Activated CD8-positive, alpha-beta memory T cell treated with anti-CD3 and anti-CD28 coated beads, Interleukin-2, amount 10 ng/mL, durations not matched to agents 7 days and 5 days (primary cell): ENCODE measurements around the gene NOS1. TPM values are rescaled to one million over a fixed set of nuclear protein-coding genes. Genes with fewer than 3 reads are reported as not detected.
"Not testable (repeated sequence)": the region's sequence is repeated elsewhere in the genome, so short reads cannot be mapped to it uniquely, and the experiment has no call there.

Experiments
- ATAC-seq: fragments of 150-1000 bp; cut with Tn5 transposase; one replicate; pipeline ENCODE4 v1.10.0; 2021; ENCODE audit warnings: moderate library complexity
- CTCF ChIA-PET: fragments of 350-600 bp; sonication (Branson Sonifier 250); formaldehyde crosslinking; loops from one replicate; lab custom pipeline; 2021; ENCODE audit warnings: antibody characterized with exemption; lab: Charles Lee
- DNase-seq: peaks from one replicate; pipeline ENCODE4 v3.0.0-alpha.2; 2020
- H3K27ac Mint-ChIP-seq: one replicate; pipeline ENCODE4 v1.8.0; 2021; ENCODE audit warnings: mild to moderate bottlenecking, mixed read lengths
- H3K27me3 Mint-ChIP-seq: one replicate; pipeline ENCODE4 v1.8.0; 2021; ENCODE audit warnings: mixed read lengths
- H3K36me3 Mint-ChIP-seq: one replicate; pipeline ENCODE4 v1.8.0; 2021; ENCODE audit warnings: mild to moderate bottlenecking, mixed read lengths
- H3K4me1 Mint-ChIP-seq: one replicate; pipeline ENCODE4 v1.8.0; 2021; ENCODE audit warnings: mixed read lengths
- H3K4me3 Mint-ChIP-seq: one replicate; pipeline ENCODE4 v1.8.0; 2021; ENCODE audit warnings: mild to moderate bottlenecking, moderate library complexity, mixed read lengths
- H3K9me3 Mint-ChIP-seq: one replicate; pipeline ENCODE4 v1.8.0; 2022; ENCODE audit warnings: low read depth, mixed read lengths
- total RNA-seq, 2 experiments: library from RNA; stranded (reverse); gene quantifications; one replicate each; pipeline ENCODE4 v1.2.3, GENCODE V29; 2021

NOS1 gene
- total RNA-seq = not detected

DNA sequence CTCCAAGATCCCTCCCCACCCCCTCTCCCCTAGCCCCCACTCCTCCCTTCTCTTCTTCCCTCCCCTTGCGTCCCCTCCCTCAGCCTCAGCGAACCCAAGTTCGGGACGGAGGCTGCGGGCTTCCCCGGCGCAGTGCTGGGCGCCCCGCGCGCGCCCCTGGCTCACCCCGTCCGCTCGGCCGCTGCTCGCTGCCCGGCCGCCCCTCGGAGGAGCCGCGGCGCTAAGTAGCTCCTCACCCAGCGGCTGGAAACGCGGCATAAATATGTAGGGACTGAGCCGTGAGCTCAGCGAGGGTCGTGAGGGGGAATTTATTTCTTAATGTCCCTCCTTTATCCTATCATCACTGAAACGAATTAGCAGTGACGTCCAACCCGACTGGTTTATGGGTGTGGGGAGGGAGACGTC lies at the start of gene NOS1:
NOS1 (minus strand) TSS at position 280 of the 405 bp plus-strand sequence. CDS start 30,557 bp downstream, outside the sequence.
- Mint-ChIP-seq H3K9me3 (no peaks in the 10 kb centered on the region), H3K4me1 (no peaks in the 10 kb centered on the region), H3K36me3 (no peaks in the 10 kb centered on the region), H3K4me3 (no peak within 1 kb of the TSS), H3K27ac (no peak within 1 kb of the TSS), H3K27me3 (peaks cover 51% of the 10 kb centered on the region)
- CTCF ChIA-PET = no interaction called here
- no peak for ATAC-seq
- DNase-seq = no peak

- H3K9me3 Mint-ChIP-seq = no peaks in the 10 kb centered on the region
- DNase-seq (no peak), ATAC-seq (no peak)
- H3K27ac Mint-ChIP-seq = no peak overlapping the region
- no peaks in the 10 kb centered on the region for H3K36me3 Mint-ChIP-seq
- H3K4me1 Mint-ChIP-seq = no peaks in the 10 kb centered on the region
- no peak overlapping the region for H3K4me3 Mint-ChIP-seq
- no peaks in the 10 kb centered on the region for H3K27me3 Mint-ChIP-seq
- CTCF ChIA-PET = no interaction called here
Observed at GRCh38 chr12:117409286-117409685, 47.9 kb upstream of the NOS1 start.

DNA sequence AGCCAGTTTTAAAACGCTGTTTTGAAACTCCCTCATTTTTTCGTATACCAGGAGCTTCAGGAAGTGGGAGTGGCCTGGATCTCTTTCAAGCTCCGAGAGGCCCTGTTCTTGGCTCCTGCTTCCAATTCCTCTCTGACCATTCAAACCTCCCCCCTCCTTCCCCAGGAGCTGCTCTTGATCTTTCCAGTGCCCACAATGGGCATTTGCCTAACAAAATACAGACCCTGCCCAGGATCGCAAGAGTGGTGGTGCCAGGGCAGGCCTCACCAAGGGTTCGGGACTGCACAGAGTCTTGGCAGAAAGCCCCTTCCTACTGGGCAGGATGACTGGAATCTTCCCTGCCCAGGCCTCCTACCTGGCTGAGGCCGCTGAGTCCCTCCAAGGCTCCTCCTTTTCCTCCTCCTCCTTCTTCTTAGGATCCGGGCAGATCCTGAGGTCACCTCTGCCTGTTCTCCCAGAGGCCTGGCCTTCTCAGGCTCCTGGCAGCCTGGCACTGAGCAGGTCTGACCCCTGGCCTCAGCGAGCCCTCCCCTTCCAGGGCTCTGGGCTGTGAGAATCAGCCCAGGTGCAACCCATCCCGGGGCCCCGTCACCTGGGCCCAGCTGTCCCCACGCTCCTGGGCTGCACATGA lies 46.9 kb upstream of the NOS1 start:
- no peak for DNase-seq
- Mint-ChIP-seq H3K27me3 (no peaks in the 10 kb centered on the region), H3K4me3 (no peak overlapping the region), H3K36me3 (no peaks in the 10 kb centered on the region), H3K9me3 (no peaks in the 10 kb centered on the region), H3K27ac (no peak overlapping the region), H3K4me1 (no peaks in the 10 kb centered on the region)
- CTCF ChIA-PET = no interaction called here
- no peak for ATAC-seq

DNA sequence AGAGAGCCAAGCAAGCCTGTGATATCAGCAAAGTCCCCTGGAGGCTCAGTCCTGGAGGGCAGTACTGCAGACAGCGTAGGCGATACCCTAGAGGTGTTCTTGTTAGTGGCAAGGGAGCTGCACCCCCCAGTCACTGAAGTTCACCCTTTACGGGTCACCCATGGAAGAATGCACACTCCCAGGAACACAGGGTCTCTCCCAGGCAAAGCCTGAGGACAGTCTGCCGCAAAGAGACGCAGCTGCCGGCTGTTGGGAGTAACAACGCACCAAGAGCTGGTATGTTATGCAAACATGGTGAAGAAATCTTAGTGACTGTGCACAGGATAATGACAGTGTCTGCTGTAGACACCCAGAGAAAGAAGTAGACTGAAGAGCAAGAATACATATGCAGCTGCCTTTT lies 43.5 kb upstream of the NOS1 start:
- no peak for ATAC-seq
- Mint-ChIP-seq H3K9me3 (peaks cover 5% of the 10 kb centered on the region), H3K27me3 (no peaks in the 10 kb centered on the region), H3K4me1 (no peaks in the 10 kb centered on the region), H3K27ac (no peak overlapping the region), H3K36me3 (no peaks in the 10 kb centered on the region), H3K4me3 (no peak overlapping the region)
- no peak for DNase-seq
- CTCF ChIA-PET = no interaction called here

DNA sequence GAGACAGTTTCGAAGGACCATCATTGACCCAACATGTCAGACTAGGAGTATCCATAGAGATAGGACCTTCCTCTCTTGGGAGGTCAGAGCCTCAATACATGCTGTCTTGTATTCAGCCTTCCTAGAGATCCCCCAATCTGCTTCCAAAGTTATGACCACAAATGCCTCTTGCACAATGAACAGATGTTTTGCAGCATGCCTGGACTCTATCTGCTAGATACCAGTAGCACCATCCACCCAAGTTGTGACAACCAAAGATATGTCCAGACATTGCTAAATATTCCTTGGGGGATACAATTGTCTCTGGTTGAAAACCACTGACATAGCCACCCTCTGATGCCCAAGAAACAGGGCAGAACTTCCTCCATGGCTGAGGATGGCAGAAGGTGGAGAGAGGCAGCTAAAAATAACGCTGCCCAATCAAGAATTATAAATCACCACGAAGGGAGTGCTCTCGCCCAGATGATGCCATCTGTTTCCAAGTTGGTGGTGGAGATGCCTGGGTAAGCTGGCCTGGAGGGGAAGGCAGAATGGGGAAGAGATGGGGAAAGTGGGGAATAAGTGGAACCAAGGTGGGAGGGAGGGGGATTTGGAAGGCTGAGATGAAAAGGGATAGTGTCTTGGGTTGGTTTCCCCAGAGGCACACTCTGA lies 42.9 kb upstream of the NOS1 start:
- no peak overlapping the region for H3K4me3 Mint-ChIP-seq
- no peak overlapping the region for H3K27ac Mint-ChIP-seq
- no peaks in the 10 kb centered on the region for H3K4me1 Mint-ChIP-seq
- CTCF ChIA-PET = no interaction called here
- no peak for DNase-seq
- H3K27me3 Mint-ChIP-seq = no peaks in the 10 kb centered on the region
- H3K9me3 Mint-ChIP-seq = peaks cover 5% of the 10 kb centered on the region
- no peak for ATAC-seq
- H3K36me3 Mint-ChIP-seq = no peaks in the 10 kb centered on the region

GRCh38 chr12:117403586-117404139 lies 42.2 kb upstream of the NOS1 start:
- H3K9me3 Mint-ChIP-seq = peaks cover 5% of the 10 kb centered on the region
- H3K4me1 Mint-ChIP-seq = no peaks in the 10 kb centered on the region
- no peak overlapping the region for H3K27ac Mint-ChIP-seq
- H3K36me3 Mint-ChIP-seq = no peaks in the 10 kb centered on the region
- no peaks in the 10 kb centered on the region for H3K27me3 Mint-ChIP-seq
- ATAC-seq = no peak
- CTCF ChIA-PET = no interaction called here
- no peak for DNase-seq
- no peak overlapping the region for H3K4me3 Mint-ChIP-seq

DNA sequence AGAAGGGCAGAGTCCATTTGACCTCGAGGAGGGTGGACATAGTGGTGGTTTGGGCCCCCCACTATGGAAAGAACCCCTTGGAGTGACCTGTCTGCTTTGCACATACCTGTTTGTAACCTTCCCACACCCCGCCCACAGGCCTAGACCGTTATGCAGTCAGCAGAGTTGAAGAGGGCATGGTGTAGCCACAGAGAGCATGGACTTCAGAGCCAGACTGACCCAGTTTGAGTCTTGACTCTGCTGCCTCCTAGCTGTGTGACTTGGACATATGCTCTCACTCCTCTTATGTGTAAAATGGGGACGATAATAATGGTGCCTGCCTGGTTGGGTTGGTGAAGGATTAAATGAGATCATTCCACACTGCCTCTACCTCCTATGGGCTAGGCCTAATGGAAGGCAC lies 40.9 kb upstream of the NOS1 start:
- Mint-ChIP-seq H3K27me3 (no peaks in the 10 kb centered on the region), H3K4me1 (no peaks in the 10 kb centered on the region), H3K27ac (no peak overlapping the region), H3K36me3 (no peaks in the 10 kb centered on the region), H3K4me3 (no peak overlapping the region), H3K9me3 (peaks cover 5% of the 10 kb centered on the region)
- no peak for DNase-seq
- CTCF ChIA-PET = no interaction called here
- no peak for ATAC-seq

DNA sequence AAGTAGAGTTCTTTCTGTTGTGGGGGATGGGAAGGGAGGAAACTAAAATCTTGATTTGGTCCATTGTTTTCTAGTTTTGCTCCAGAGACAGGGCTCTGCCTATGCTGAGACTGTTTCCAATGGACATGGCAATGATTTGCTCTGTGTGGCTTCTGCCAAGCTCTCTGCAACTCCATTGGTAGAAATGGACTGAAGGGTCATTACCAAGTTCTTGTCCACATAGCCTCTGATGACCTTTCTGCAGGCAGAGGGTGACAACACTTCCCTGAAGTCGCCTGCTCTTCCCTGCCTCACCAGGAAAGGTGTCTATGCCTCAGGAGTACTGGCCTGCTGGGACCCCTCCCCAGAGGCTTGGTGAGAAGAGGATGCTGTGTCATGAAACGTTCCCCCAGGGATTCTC lies 39.5 kb upstream of the NOS1 start:
- no peak overlapping the region for H3K4me3 Mint-ChIP-seq
- H3K9me3 Mint-ChIP-seq = peaks cover 8% of the 10 kb centered on the region
- CTCF ChIA-PET = no interaction called here
- no peak overlapping the region for H3K27ac Mint-ChIP-seq
- no peaks in the 10 kb centered on the region for H3K27me3 Mint-ChIP-seq
- no peak for DNase-seq
- no peaks in the 10 kb centered on the region for H3K4me1 Mint-ChIP-seq
- ATAC-seq = no peak
- H3K36me3 Mint-ChIP-seq = no peaks in the 10 kb centered on the region

- CTCF ChIA-PET, H3K9me3 Mint-ChIP-seq, H3K27me3 Mint-ChIP-seq, H3K4me3 Mint-ChIP-seq, H3K27ac Mint-ChIP-seq, ATAC-seq, H3K4me1 Mint-ChIP-seq, DNase-seq, H3K36me3 Mint-ChIP-seq: not testable (repeated sequence)
Observed at GRCh38 chr12:117398482-117398881, 37.1 kb upstream of the NOS1 start.

GRCh38 chr12:117395766-117396165 lies 34.3 kb upstream of the NOS1 start:
- CTCF ChIA-PET = no interaction called here
- DNase-seq = no peak
- no peak overlapping the region for H3K27ac Mint-ChIP-seq
- ATAC-seq = no peak
- H3K27me3 Mint-ChIP-seq = no peaks in the 10 kb centered on the region
- H3K4me3 Mint-ChIP-seq = no peak overlapping the region
- H3K9me3 Mint-ChIP-seq = peaks cover 5% of the 10 kb centered on the region
- H3K4me1 Mint-ChIP-seq = no peaks in the 10 kb centered on the region
- no peaks in the 10 kb centered on the region for H3K36me3 Mint-ChIP-seq

GRCh38 chr12:117394491-117394890 lies 33.1 kb upstream of the NOS1 start:
- DNase-seq (no peak), ATAC-seq (no peak)
- H3K4me1 Mint-ChIP-seq = no peaks in the 10 kb centered on the region
- no peak overlapping the region for H3K4me3 Mint-ChIP-seq
- H3K36me3 Mint-ChIP-seq = no peaks in the 10 kb centered on the region
- no peaks in the 10 kb centered on the region for H3K27me3 Mint-ChIP-seq
- H3K9me3 Mint-ChIP-seq = peaks cover 5% of the 10 kb centered on the region
- no peak overlapping the region for H3K27ac Mint-ChIP-seq
- CTCF ChIA-PET = interaction anchor here (1.1 to 1.3 kb wide), 2 partner anchors 28 to 183 kb away, joined by 3 read pairs; no protein-coding TSS in a partner anchor

DNA sequence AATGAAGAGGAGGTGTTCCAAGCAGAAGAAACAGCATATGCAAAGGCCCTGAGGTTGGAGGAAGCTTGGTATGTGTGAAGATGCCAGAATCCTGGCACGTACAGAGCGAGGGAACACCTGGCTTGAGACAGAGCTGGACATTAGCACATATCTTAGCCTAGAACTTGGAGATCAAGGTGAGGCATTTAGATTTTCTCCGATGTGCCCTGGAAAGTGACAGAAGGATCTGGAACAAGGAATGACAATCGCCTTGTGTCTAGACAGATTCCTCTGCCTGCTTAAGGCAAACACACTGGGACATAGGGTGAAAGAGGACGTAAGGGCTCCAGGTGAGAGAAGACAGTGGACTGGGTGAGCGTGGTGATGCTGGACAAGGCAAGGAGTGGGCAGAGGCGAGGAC lies 32.2 kb upstream of the NOS1 start:
- H3K4me3 Mint-ChIP-seq = no peak overlapping the region
- no peak overlapping the region for H3K27ac Mint-ChIP-seq
- CTCF ChIA-PET = interaction anchor here (1.1 to 1.3 kb wide), 2 partner anchors 27 to 183 kb away, joined by 3 read pairs; no protein-coding TSS in a partner anchor

GRCh38 chr12:117390866-117391265 lies 29.4 kb upstream of the NOS1 start:
- Mint-ChIP-seq H3K36me3 (no peaks in the 10 kb centered on the region), H3K27me3 (no peaks in the 10 kb centered on the region), H3K9me3 (peaks cover 2% of the 10 kb centered on the region), H3K27ac (no peak overlapping the region), H3K4me3 (no peak overlapping the region), H3K4me1 (no peaks in the 10 kb centered on the region)
- ATAC-seq (no peak), DNase-seq (no peak)
- CTCF ChIA-PET = no interaction called here

More for the DNA sequence above, 32.2 kb upstream of the NOS1 start:
- no peaks in the 10 kb centered on the region for H3K36me3 Mint-ChIP-seq
- peaks cover 5% of the 10 kb centered on the region for H3K9me3 Mint-ChIP-seq
- H3K27me3 Mint-ChIP-seq = no peaks in the 10 kb centered on the region
- ATAC-seq = no peak
- H3K4me1 Mint-ChIP-seq = no peaks in the 10 kb centered on the region
- DNase-seq = no peak

DNA sequence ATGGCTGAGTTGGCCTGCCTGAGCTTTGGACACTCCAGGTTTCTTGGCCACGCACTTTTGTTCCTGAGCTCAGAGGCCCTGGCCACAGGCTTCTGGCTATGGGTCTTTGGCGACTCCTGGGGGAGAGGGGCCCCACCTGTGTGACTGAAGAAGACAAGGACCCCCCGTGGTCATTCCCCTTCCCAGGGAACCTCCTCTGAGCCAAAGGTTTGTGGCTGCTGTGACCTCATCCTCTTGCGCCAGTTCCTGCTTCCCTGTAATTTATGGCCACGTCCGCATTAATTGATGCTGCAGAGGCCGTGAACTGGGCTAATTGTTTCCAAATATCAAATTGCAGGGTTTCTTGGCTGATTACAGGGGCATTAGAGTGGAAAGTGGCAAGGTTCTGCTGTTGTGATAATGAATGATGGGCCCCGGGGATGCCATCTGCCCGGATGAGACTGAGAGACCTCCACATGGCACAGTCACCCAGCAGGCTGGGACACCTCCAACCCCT lies 27.6 kb upstream of the NOS1 start:
- no peak for ATAC-seq
- DNase-seq = no peak
- CTCF ChIA-PET = interaction anchor here (1.4 kb wide), 1 partner anchor 22 kb away, joined by 6 read pairs; no protein-coding TSS in a partner anchor
- Mint-ChIP-seq H3K4me3 (no peak overlapping the region), H3K9me3 (no peaks in the 10 kb centered on the region), H3K27ac (no peak overlapping the region), H3K27me3 (no peaks in the 10 kb centered on the region), H3K4me1 (no peaks in the 10 kb centered on the region), H3K36me3 (no peaks in the 10 kb centered on the region)
